Erythroblast (primary cell): ENCODE measurements around the gene FITM1.

Experiments
- DNase-seq, 2 experiments: peaks; one replicate each; lab custom pipeline; 2025; lab: John Stamatoyannopoulos, UW
- GATA1 ChIP-seq: IDR thresholded peaks from 2 replicates; pipeline ENCODE4 v1.6.1; 2011; ENCODE audit warnings: low read depth, mild to moderate bottlenecking, control low read depth, low read length, moderate library complexity
- POLR2A ChIP-seq: IDR thresholded peaks from 2 replicates; pipeline ENCODE4 v1.6.1; 2011; ENCODE audit warnings: mild to moderate bottlenecking, low read length

Gene FITM1

GRCh38 chr14:24130380-24130716 is at the start of gene FITM1:
Gene FITM1 (plus strand): TSS chr14:24130659. CDS start chr14:24131564, 905 bp downstream.
- no peak for TF ChIP-seq POLR2A
- TF ChIP-seq GATA1: no peak
- DNase-seq: no peak

GRCh38 chr14:24080888-24081738 is 49.3 kb upstream of the FITM1 start:
- DNase-seq: peak; percentile 61 to 70
- no peak for TF ChIP-seq POLR2A
- TF ChIP-seq GATA1: no peak

- TF ChIP-seq GATA1 (no peak), POLR2A (no peak)
- DNase-seq: no peak
Measured at GRCh38 chr14:24081739-24082211, 48.7 kb upstream of the FITM1 start.

DNA sequence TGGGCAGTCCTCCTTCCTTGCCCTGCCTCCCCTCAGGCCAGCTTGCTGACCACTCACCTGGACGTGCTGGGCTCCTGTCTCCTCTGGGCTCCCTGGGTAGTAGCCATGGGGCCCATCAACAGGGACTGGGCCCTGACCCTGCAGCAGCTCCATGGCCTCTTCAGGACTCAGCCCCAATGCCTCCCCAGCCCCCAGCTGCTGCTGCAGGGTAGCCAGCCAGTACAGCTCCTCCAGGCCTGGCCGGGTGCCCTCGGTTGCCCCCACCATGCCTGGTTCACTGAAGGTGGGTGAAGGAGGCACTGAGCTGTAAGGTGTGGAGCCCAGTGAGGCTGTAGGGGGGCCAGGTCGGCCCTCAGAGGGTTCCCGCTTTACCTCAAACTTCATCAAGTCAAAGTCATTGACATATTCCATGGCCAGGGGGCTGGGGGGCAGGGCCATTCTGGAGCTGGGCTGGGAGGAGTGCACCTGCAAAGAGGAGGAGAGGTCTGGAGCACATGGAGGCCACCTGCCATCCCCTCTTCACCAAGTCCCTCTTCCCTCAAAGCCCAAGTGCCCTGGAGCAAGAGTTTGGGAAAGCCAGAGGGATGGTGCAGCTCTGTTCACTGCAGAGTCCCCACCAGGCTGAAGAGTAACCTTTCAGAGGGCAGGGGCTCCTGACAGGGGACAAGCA is 47.9 kb upstream of the FITM1 start:
- no peak for TF ChIP-seq POLR2A
- TF ChIP-seq GATA1: no peak
- no peak for DNase-seq

DNA sequence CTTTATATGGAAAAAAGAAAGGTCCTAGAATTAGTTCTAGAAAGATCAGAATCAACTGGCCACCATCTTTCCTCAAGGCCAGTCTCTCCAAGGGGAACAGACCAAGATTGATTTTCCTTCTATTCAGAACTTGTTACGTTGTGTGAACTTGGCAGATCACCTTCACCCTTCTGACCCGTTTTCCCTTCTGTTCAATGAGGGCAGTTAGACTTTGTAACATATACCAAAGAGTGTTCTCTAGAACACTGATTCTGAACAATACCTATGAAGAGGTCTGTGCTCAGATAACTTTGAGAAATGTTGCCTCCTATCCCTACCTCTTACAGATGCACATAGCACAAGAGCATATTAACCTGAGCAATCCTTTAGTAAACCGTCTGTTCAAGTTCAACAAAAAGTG is 47.0 kb upstream of the FITM1 start:
- TF ChIP-seq POLR2A (no peak), GATA1 (no peak)
- no peak for DNase-seq

DNA sequence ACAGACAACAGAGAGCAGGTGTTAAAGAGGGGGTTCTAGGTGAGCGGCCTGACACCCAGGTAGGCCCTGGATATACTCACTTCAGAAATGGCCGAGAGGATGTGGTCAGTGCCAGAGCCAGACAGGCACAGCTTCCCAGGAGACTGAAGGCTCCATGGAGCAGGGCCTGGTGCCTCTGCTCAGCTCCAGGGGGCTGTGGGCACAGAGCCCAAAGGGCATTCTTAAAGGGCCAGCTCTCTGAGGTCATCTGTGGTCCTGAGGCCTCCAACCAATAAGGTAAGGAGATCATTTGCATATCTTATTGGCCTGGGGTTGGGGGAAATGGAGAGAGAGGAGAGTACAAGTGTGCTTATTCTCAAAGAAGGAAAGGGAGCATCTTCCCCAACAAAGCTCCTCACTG is 46.0 kb upstream of the FITM1 start:
- TF ChIP-seq GATA1: no peak
- no peak for TF ChIP-seq POLR2A

DNA sequence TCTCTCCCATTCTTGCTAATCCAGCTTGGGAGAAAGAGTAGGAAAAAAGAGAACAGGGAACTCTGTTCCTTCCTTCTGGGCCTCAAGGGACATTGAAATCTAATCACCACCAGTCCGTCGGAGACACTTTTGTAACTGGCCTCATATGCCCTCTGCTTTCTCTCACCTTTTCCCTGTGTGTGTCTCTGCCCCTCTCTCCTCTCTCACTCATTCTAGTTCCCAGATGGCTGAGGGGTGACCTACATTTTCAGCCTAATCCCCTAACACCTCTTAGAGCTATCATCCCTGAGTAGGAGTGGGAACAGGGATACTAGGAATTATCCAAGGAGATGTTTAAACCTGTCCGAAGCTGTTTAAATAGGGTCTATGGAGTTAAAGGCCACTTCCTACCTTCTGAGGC is 45.2 kb upstream of the FITM1 start:
- no peak for DNase-seq
- no peak for TF ChIP-seq POLR2A
- TF ChIP-seq GATA1: no peak

More for the DNA sequence above, 46.0 kb upstream of the FITM1 start:
- no peak for DNase-seq

- TF ChIP-seq GATA1: no peak
- no peak for TF ChIP-seq POLR2A
- no peak for DNase-seq
Measured at GRCh38 chr14:24086193-24086955, 44.1 kb upstream of the FITM1 start.

GRCh38 chr14:24087004-24087403 is 43.5 kb upstream of the FITM1 start:
- TF ChIP-seq GATA1 (no peak), POLR2A (no peak)
- no peak for DNase-seq

DNA sequence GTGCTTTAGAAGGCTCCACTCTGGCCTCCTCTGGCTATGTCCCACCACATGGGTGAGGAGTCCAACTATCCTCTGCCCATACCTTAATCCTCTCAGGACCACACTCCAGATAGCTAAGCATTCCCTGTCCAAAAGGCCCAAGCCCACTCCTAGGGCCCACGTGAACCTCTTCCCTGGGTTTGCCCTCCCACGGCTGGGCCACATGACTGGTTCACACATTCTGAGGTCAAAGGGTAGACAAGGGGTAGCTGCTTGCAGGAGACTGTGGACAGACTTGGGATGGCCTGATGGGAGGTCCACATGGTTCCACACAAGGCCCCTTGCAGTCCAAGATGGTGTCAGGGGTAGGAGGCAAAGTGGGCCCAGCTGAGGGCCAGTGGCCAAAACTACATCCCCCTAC is 42.4 kb upstream of the FITM1 start:
- TF ChIP-seq POLR2A (no peak), GATA1 (no peak)

DNA sequence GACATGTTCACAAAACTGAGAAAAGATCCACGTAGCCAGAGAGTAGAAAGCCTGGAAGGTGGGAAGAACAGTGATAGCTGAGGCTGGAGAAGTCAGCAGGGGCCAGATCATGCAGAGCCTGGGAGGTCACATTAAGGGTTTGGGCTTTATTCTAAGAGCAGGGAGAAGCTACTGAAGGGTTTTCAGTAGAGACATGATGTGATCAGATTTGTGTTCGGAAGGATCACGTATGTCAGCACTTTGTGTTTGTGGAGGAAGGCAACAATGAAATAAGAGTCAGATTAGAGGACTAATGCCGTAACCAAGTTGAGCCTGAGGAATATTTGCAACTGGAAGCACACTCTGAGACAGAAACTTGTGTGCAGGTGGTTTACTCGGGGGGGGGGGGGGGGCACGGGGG is 40.6 kb upstream of the FITM1 start:
- no peak for DNase-seq
- TF ChIP-seq GATA1: no peak
- TF ChIP-seq POLR2A: no peak

More for the DNA sequence above, 42.4 kb upstream of the FITM1 start:
- DNase-seq: no peak

DNA sequence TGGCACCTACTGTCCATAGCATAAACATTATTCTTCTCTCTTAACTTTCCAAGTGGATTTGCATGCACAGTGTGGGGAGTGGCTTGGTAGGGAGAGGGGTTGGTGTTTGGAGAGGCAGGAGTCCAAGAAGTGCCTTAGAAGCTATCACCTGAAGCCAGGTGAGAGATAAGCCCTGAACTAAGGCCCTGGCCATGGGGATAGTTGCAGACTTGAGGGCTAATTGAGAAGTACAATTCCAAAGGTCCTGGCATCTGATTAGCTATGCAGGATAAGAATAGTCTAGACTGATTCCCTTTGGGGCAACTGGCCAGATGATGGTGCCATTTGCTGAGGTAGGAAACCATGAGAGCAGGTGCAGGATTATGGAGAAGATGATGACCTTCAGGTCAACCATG is 38.4 kb upstream of the FITM1 start:
- no peak for TF ChIP-seq GATA1
- no peak for TF ChIP-seq POLR2A
- DNase-seq: no peak

- DNase-seq: no peak
- TF ChIP-seq POLR2A (no peak), GATA1 (no peak)
Measured at GRCh38 chr14:24092505-24093206, 37.8 kb upstream of the FITM1 start.
